ENCODE data around the gene TRAPPC3. TPM values are rescaled to one million over a fixed set of nuclear protein-coding genes. Genes with fewer than 3 reads are reported as not detected.

TRAPPC3 gene
- total RNA-seq, 2 experiments from 2014 or later, result 50.3 to 60.4 TPM

DNA sequence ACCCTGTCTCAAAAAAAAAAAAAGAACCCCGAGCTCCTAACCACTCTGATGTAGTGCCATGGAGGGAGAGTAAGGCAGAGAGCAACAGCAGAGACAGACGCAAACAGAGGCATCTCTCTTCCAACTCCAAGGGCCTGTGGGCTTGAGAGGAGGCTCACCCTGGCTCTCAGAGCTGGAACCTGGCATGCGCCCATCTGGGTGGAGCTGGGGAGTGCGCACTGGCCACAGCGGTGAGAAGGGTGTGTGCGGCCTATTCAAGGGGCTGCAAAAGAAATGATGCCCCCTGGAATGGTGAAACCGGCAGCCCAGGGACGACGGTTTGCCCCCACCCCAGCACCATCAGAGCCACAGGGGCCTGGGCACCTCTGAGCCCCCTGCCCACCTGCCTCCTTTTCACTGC lies 41.9 kb downstream of the TRAPPC3 start:
- no peak overlapping the region for H2AFZ ChIP-seq (ENCODE audit: low read length)
- CTCF ChIA-PET (ENCODE audit: unreplicated experiment), result no interaction called here
- no peaks in the 10 kb centered on the region for H3K4me1 ChIP-seq (ENCODE audit: insufficient read depth, low read length, poor library complexity, severe bottlenecking)
- H4K20me1 ChIP-seq (ENCODE audit: insufficient read depth, low read length), result no peaks in the 10 kb centered on the region
- DNase-seq (ENCODE audit: low spot score), result no peak
- no peaks in the 10 kb centered on the region for H3K36me3 ChIP-seq (ENCODE audit: insufficient read depth, low read length)
- H3K79me2 ChIP-seq (ENCODE audit: insufficient read depth, low read depth, low read length), result no peaks in the 10 kb centered on the region
- no peaks in the 10 kb centered on the region for H3K9me3 ChIP-seq (ENCODE audit: low read length)
- POLR2A ChIA-PET, result no interaction called here
- TF ChIP-seq, protein P1, sequence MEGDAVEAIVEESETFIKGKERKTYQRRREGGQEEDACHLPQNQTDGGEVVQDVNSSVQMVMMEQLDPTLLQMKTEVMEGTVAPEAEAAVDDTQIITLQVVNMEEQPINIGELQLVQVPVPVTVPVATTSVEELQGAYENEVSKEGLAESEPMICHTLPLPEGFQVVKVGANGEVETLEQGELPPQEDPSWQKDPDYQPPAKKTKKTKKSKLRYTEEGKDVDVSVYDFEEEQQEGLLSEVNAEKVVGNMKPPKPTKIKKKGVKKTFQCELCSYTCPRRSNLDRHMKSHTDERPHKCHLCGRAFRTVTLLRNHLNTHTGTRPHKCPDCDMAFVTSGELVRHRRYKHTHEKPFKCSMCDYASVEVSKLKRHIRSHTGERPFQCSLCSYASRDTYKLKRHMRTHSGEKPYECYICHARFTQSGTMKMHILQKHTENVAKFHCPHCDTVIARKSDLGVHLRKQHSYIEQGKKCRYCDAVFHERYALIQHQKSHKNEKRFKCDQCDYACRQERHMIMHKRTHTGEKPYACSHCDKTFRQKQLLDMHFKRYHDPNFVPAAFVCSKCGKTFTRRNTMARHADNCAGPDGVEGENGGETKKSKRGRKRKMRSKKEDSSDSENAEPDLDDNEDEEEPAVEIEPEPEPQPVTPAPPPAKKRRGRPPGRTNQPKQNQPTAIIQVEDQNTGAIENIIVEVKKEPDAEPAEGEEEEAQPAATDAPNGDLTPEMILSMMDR (conservative IDR thresholded peaks at IDR 0.05; ENCODE audit: low read length), result no peak
- no peak for TF ChIP-seq EZH2phosphoT487 (IDR thresholded peaks at IDR 0.05; ENCODE audit: borderline replicate concordance, low read depth, low read length)
- BruUV-seq (replicated peaks), result no TSS peak
- H3K27ac ChIP-seq (ENCODE audit: low read depth, low read length, poor library complexity, severe bottlenecking), result no peak overlapping the region
- intact Hi-C loops (cut with micrococcal nuclease; ENCODE audit: unreplicated experiment), result no loop called here
- H3K4me3 ChIP-seq (ENCODE audit: low read depth, low read length, poor library complexity, severe bottlenecking), result no peak overlapping the region
- no peaks in the 10 kb centered on the region for H3K9me2 ChIP-seq (ENCODE audit: insufficient read depth, low read length)
- no peak overlapping the region for H3K4me2 ChIP-seq (ENCODE audit: low read length)

DNA sequence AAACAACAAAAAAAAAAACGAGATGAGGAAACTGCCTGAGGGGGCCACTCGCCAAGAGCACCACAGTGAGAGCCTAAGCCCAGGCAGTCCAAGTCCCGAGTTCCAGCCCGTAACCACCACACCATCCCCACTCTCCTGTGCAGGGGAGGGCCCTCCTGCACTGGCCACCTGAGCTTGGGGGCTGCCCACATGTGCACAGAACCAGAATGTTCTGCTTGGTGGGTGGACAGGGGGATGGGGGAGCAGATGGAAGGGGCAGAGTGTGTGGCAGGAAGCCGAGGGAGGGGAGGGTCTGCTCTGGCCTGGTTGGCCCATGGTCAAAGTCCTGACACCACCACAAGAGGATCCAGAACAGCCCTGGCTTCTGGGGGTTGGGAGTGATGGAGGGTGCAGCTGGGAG lies 43.0 kb downstream of the TRAPPC3 start:
- intact Hi-C loops (cut with micrococcal nuclease; ENCODE audit: unreplicated experiment), result no loop called here
- no peaks in the 10 kb centered on the region for H3K36me3 ChIP-seq (ENCODE audit: insufficient read depth, low read length)
- ChIA-PET CTCF (ENCODE audit: unreplicated experiment) (no interaction called here), POLR2A (no interaction called here)
- no peak for DNase-seq (ENCODE audit: low spot score)
- no peaks in the 10 kb centered on the region for H3K9me3 ChIP-seq (ENCODE audit: low read length)
- TF ChIP-seq, protein P1 (conservative IDR thresholded peaks at IDR 0.05; ENCODE audit: low read length), result no peak
- no peak for TF ChIP-seq EZH2phosphoT487 (IDR thresholded peaks at IDR 0.05; ENCODE audit: borderline replicate concordance, low read depth, low read length)
- no peak overlapping the region for H3K27ac ChIP-seq (ENCODE audit: low read depth, low read length, poor library complexity, severe bottlenecking)
- no peak overlapping the region for H3K4me2 ChIP-seq (ENCODE audit: low read length)
- H3K9me2 ChIP-seq (ENCODE audit: insufficient read depth, low read length), result no peaks in the 10 kb centered on the region
- BruUV-seq (replicated peaks), result no TSS peak
- no peaks in the 10 kb centered on the region for H3K79me2 ChIP-seq (ENCODE audit: insufficient read depth, low read depth, low read length)
- no peak overlapping the region for H2AFZ ChIP-seq (ENCODE audit: low read length)
- no peaks in the 10 kb centered on the region for H4K20me1 ChIP-seq (ENCODE audit: insufficient read depth, low read length)
- H3K4me3 ChIP-seq (ENCODE audit: low read depth, low read length, poor library complexity, severe bottlenecking), result no peak overlapping the region
- no peaks in the 10 kb centered on the region for H3K4me1 ChIP-seq (ENCODE audit: insufficient read depth, low read length, poor library complexity, severe bottlenecking)

- Histone ChIP-seq H4K20me1 (ENCODE audit: insufficient read depth, low read length) (no peaks in the 10 kb centered on the region), H3K9me2 (ENCODE audit: insufficient read depth, low read length) (no peaks in the 10 kb centered on the region), H3K4me2 (ENCODE audit: low read length) (no peak overlapping the region), H3K79me2 (ENCODE audit: insufficient read depth, low read depth, low read length) (no peaks in the 10 kb centered on the region), H3K4me1 (ENCODE audit: insufficient read depth, low read length, poor library complexity, severe bottlenecking) (no peaks in the 10 kb centered on the region), H3K9me3 (ENCODE audit: low read length) (no peaks in the 10 kb centered on the region), H2AFZ (ENCODE audit: low read length) (no peak overlapping the region), H3K27ac (ENCODE audit: low read depth, low read length, poor library complexity, severe bottlenecking) (no peak overlapping the region), H3K4me3 (ENCODE audit: low read depth, low read length, poor library complexity, severe bottlenecking) (no peak overlapping the region), H3K36me3 (ENCODE audit: insufficient read depth, low read length) (no peaks in the 10 kb centered on the region)
- BruUV-seq (replicated peaks), result no TSS peak
- no peak for TF ChIP-seq EZH2phosphoT487 (IDR thresholded peaks at IDR 0.05; ENCODE audit: borderline replicate concordance, low read depth, low read length)
- TF ChIP-seq, protein P1 (conservative IDR thresholded peaks at IDR 0.05; ENCODE audit: low read length), result no peak
- no peak for DNase-seq (ENCODE audit: low spot score)
- ChIA-PET CTCF (ENCODE audit: unreplicated experiment) (no interaction called here), POLR2A (interaction anchor here (0.6 to 1.5 kb wide), 2 partner anchors 9 to 893 kb away, joined by 3 to 5 read pairs; no protein-coding TSS in a partner anchor)
- intact Hi-C loops (cut with micrococcal nuclease; ENCODE audit: unreplicated experiment), result loop anchor here (5.0 kb wide), 1 partner anchor 46 kb away; the partner anchor contains the start of gene TRAPPC3
Measured at GRCh38 chr1:36101546-36101945, 47.7 kb downstream of the TRAPPC3 start.
